Breast epithelium (tissue), 3 donors: ENCODE measurements around the gene ANK2.

ENCODE experiments used
- CTCF ChIP-seq, 3 donors: fragments of 450-650 bp; IDR thresholded peaks; one replicate each; pipeline ENCODE4 v1.5.1; 2016 to 2017; ENCODE audit warnings: antibody characterized with exemption in 3 of 3, mild to moderate bottlenecking in 3 of 3, moderate library complexity in 3 of 3
- POLR2AphosphoS5 ChIP-seq, 3 donors: sonication (generic); formaldehyde crosslinking; IDR thresholded peaks; one replicate each; pipeline ENCODE4 v1.6.1; 2017; ENCODE audit warnings: antibody characterized with exemption in 3 of 3

DNA sequence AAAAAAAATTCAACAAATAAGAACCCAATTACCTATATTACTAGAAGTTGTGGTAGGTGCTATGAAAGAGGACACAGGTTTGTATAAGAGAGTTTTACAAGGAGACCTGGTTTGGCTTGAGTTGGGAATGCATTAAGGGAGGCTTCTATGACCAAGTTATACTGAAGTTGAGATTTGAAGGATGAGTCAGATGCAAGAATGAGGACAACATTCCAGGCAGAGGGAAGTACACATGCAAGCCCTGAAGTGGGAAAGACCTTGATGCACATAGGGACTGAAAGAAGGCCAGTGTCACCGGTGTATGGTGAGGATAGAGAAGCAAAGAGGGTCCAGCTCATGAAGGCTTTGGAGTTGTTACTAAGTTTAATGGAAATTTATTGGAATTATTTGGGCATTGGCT, 52.2 kb downstream of the ANK2 start:
- TF ChIP-seq CTCF (IDR thresholded peaks at IDR 0.05) (no peak), POLR2AphosphoS5 (IDR thresholded peaks at IDR 0.05) (no peak)
